Psoas muscle (tissue), 8 donors: ENCODE measurements around the gene UPF2. TPM values are rescaled to one million over a fixed set of nuclear protein-coding genes. Genes with fewer than 3 reads are reported as not detected.

ENCODE experiments used
- ATAC-seq, 4 donors: fragments of 200-7000 bp; cut with Tn5 transposase; one replicate each; pipeline ENCODE4 v1.9.1; 2020; ENCODE audit warnings: moderate library complexity in 3 of 4, mild to moderate bottlenecking in 2 of 4
- DNase-seq, 2 donors: peaks; one replicate each; pipeline ENCODE4 v3.0.0-alpha.2; 2020
- H3K27ac ChIP-seq: fragments of 200-600 bp; one replicate; pipeline ENCODE4 v1.8.0; 2022
- H3K27me3 ChIP-seq, 3 donors: fragments of 200-600 bp in 1 of 3; one replicate each; pipeline versions ENCODE4 v1.6.1 to v1.8.0; 2013 to 2022; ENCODE audit warnings: low read length in 2 of 3, mild to moderate bottlenecking in 2 of 3, moderate library complexity in 1 of 3; ENCODE audit not compliant: insufficient read depth in 3 of 3
- H3K36me3 ChIP-seq, 2 donors: fragments of 200-600 bp in 1 of 2; one replicate each; pipeline versions ENCODE4 v1.6.1 to v1.8.0; 2013 to 2022; ENCODE audit warnings: low read depth in 1 of 2, mild to moderate bottlenecking in 1 of 2, moderate library complexity in 1 of 2; ENCODE audit not compliant: insufficient read depth in 1 of 2
- H3K4me1 ChIP-seq: fragments of 200-600 bp; one replicate; pipeline ENCODE4 v1.8.0; 2022
- H3K4me3 ChIP-seq: fragments of 200-600 bp; one replicate; pipeline ENCODE4 v1.8.0; 2022; ENCODE audit warnings: mild to moderate bottlenecking
- H3K9me3 ChIP-seq: fragments of 200-600 bp; one replicate; pipeline ENCODE4 v1.8.0; 2022
- CTCF ChIP-seq: fragments of 200-600 bp; IDR thresholded peaks from one replicate; pipeline ENCODE4 v1.8.0; 2022; ENCODE audit warnings: antibody characterized with exemption
- WGBS, 3 donors: extraction: QIAGEN DNeasy Blood & Tissue Kit; methylation state at CpG; one replicate each; pipeline versions ENCODE4 v1.1.6 to v1.1.7; 2013; 5-methylcytosine and 5-hydroxymethylcytosine counted together
- intact Hi-C, 2 donors: fragments of 100-400 bp; cut with DNase I; formaldehyde crosslinking; loops; one replicate each; pipeline versions ENCODE4 v1.11.0 to v1.14.2; 2022
- polyA plus RNA-seq, 3 donors: library from polyadenylated mRNA; stranded (reverse); fragments of 200-250 nt; gene quantifications; one replicate each; pipeline ENCODE4 v1.2.3, GENCODE V29; 2013
- total RNA-seq, 4 donors: library from RNA; stranded (reverse); fragmentation: NEBNext Ultra II Directional in 2 of 4; extraction: Animal tissue kit (Norgen Biotek cat#: 25700) in 2 of 4; gene quantifications; one replicate each; pipeline versions ENCODE4 v1.2.1 to v1.2.4, GENCODE V29; 2021 to 2023
- donor health status: healthy with polysubstance abuse.
- donor health status: DM: no; HTN: no; CAD: no; lungs with moderate emphysema.
- donor health status: Bipolar disorder and iron deficiency.
- donor health status: healthy.
- donor health status: DM: yes; HTN: yes; CAD: no.
- donor health status: DM: no; HTN: no; CAD: no.
- donor health status: DM: no; HTN: no; CAD: no.
- donor health status: DM: yes; HTN: yes; CAD: no.

Gene UPF2
- total and polyA plus RNA-seq, 7 donors: 12.7 to 35.1 (median 23.6) TPM

- peaks cover 0 to 39% of the 10 kb centered on the region in 2 donors for H3K36me3 ChIP-seq
- peaks cover 7% of the 10 kb centered on the region for H3K4me1 ChIP-seq
- H3K4me3 ChIP-seq: no peak overlapping the region
- TF ChIP-seq CTCF: no peak
- WGBS, 3 donors: 73 to 80% (median 78%) methylated on average over 3 of the region's 3 CpGs
- no peak overlapping the region for H3K27ac ChIP-seq
- ATAC-seq: no peak
- no peaks in the 10 kb centered on the region for H3K27me3 ChIP-seq
- DNase-seq: no peak
- intact Hi-C loops: no loop called here
- no peaks in the 10 kb centered on the region for H3K9me3 ChIP-seq
These were observed 6.4 kb downstream of the UPF2 start for GRCh38 chr10:12036073-12036655.

- 93 to 96% (median 94%) methylated on average over 4 of the region's 4 CpGs for WGBS, 3 donors
- Histone ChIP-seq H3K36me3 (peaks cover 5 to 67% of the 10 kb centered on the region in 2 donors), H3K27ac (no peak overlapping the region), H3K4me1 (no peaks in the 10 kb centered on the region), H3K9me3 (no peaks in the 10 kb centered on the region), H3K27me3 (no peaks in the 10 kb centered on the region), H3K4me3 (no peak overlapping the region)
- no peak for DNase-seq
- no peak for TF ChIP-seq CTCF
- no peak for ATAC-seq
- intact Hi-C loops: no loop called here
These were observed 11.2 kb downstream of the UPF2 start for GRCh38 chr10:12031404-12031803.

GRCh38 chr10:12027539-12027938 is 15.1 kb downstream of the UPF2 start:
- no peak overlapping the region for H3K4me3 ChIP-seq
- H3K9me3 ChIP-seq: no peaks in the 10 kb centered on the region
- ATAC-seq: no peak
- H3K36me3 ChIP-seq: peaks cover 5 to 40% of the 10 kb centered on the region in 2 donors
- TF ChIP-seq CTCF: no peak
- no peak overlapping the region for H3K27ac ChIP-seq
- no peak for DNase-seq
- no peaks in the 10 kb centered on the region for H3K27me3 ChIP-seq
- intact Hi-C loops: no loop called here
- H3K4me1 ChIP-seq: peaks cover 14% of the 10 kb centered on the region
- 87 to 91% (median 90%) methylated on average over 2 of the region's 2 CpGs for WGBS, 3 donors

GRCh38 chr10:12025591-12025990 is 17.0 kb downstream of the UPF2 start:
- no peaks in the 10 kb centered on the region for H3K9me3 ChIP-seq
- H3K27me3 ChIP-seq: no peaks in the 10 kb centered on the region
- DNase-seq: no peak
- no peak for ATAC-seq
- intact Hi-C loops: no loop called here
- no peak overlapping the region for H3K27ac ChIP-seq
- H3K36me3 ChIP-seq: peaks cover 5 to 30% of the 10 kb centered on the region in 2 donors
- no peak for TF ChIP-seq CTCF
- 95 to 98% (median 97%) methylated on average over 5 of the region's 5 CpGs for WGBS, 3 donors
- H3K4me1 ChIP-seq: peaks cover 15% of the 10 kb centered on the region
- no peak overlapping the region for H3K4me3 ChIP-seq
